T-cell (primary cell): Measurements from ENCODE around the gene SNRPD2. TPM values are rescaled to one million over a fixed set of nuclear protein-coding genes. Genes with fewer than 3 reads are reported as not detected.

Source experiments
- ATAC-seq, 4 experiments: fragments of 200-7000 bp in 3 of 4; fragments of 150-1000 bp in 1 of 4; cut with Tn5 transposase; replicated peaks in 1 of 4; 1 replicate in 3 of 4; 2 replicates in 1 of 4; pipeline ENCODE4 v1.10.0; 2021; ENCODE audit warnings: moderate library complexity in 3 of 4, mild to moderate bottlenecking in 2 of 4, moderate number of reproducible peaks in 1 of 4
- CTCF ChIA-PET, 2 donors: fragments of 300-600 bp; sonication (Branson Sonifier 250); formaldehyde crosslinking; loops; one replicate each; lab custom pipeline; 2022; ENCODE audit warnings: antibody characterized with exemption in 2 of 2; lab: Charles Lee
- POLR2A ChIA-PET, 2 donors: fragments of 300-600 bp; sonication (Branson Sonifier 250); formaldehyde crosslinking; loops; one replicate each; lab custom pipeline; 2022; ENCODE audit warnings: antibody characterized with exemption in 2 of 2; lab: Charles Lee
- DNase-seq, 35 experiments: peaks; one replicate each; pipeline versions ENCODE4 v3.0.0 to v3.0.0-alpha.2; 2013 to 2023
- H3K27ac ChIP-seq: one replicate; pipeline ENCODE4 v1.5.1; 2013; ENCODE audit warnings: low read length
- H3K27me3 ChIP-seq, 2 experiments: replicated peaks in 1 of 2; 1 replicate in 1 of 2; 2 replicates in 1 of 2; pipeline versions ENCODE4 v1.6.1 to v1.7.0; 2013; ENCODE audit warnings: low read length in 1 of 2, mixed read lengths in 1 of 2; ENCODE audit not compliant: control insufficient read depth in 2 of 2, insufficient read depth in 2 of 2; ENCODE audit errors: extremely low read depth in 1 of 2
- H3K36me3 ChIP-seq, 2 donors: 1 replicate in 1 of 2; 2 replicates in 1 of 2; pipeline versions ENCODE4 v1.6.1 to v1.7.0; 2013; ENCODE audit warnings: low read length in 1 of 2; ENCODE audit not compliant: control insufficient read depth in 2 of 2, insufficient read depth in 1 of 2; ENCODE audit errors: extremely low read depth in 1 of 2
- H3K4me1 ChIP-seq, 2 experiments: 1 replicate in 1 of 2; 2 replicates in 1 of 2; pipeline versions ENCODE4 v1.6.1 to v1.7.0; 2013; ENCODE audit warnings: low read length in 2 of 2, mixed read lengths in 1 of 2; ENCODE audit not compliant: insufficient read depth in 2 of 2, control insufficient read depth in 1 of 2; ENCODE audit errors: extremely low read depth in 1 of 2
- H3K4me3 ChIP-seq, 2 donors: 1 replicate in 1 of 2; 2 replicates in 1 of 2; pipeline versions ENCODE4 v1.5.1 to v1.7.0; 2013; ENCODE audit warnings: mild to moderate bottlenecking in 2 of 2, low read length in 1 of 2, moderate library complexity in 1 of 2; ENCODE audit not compliant: control insufficient read depth in 1 of 2; ENCODE audit errors: extremely low read depth in 1 of 2
- H3K9me3 ChIP-seq: 2 replicates; pipeline ENCODE4 v1.7.0; 2013
- H3K27ac Mint-ChIP-seq, 2 donors: one replicate each; pipeline ENCODE4 v1.8.0; 2020 to 2021; ENCODE audit warnings: mild to moderate bottlenecking in 2 of 2, mixed read lengths in 2 of 2
- H3K27me3 Mint-ChIP-seq, 2 donors: one replicate each; pipeline ENCODE4 v1.8.0; 2021 to 2022; ENCODE audit warnings: mixed read lengths in 2 of 2
- H3K36me3 Mint-ChIP-seq: one replicate; pipeline ENCODE4 v1.8.0; 2021; ENCODE audit warnings: mixed read lengths
- H3K4me1 Mint-ChIP-seq, 3 donors: one replicate each; pipeline ENCODE4 v1.8.0; 2020 to 2022; ENCODE audit warnings: mixed read lengths in 3 of 3, mild to moderate bottlenecking in 1 of 3
- H3K4me3 Mint-ChIP-seq, 3 donors: one replicate each; pipeline ENCODE4 v1.8.0; 2020 to 2022; ENCODE audit warnings: mild to moderate bottlenecking in 3 of 3, mixed read lengths in 3 of 3, moderate library complexity in 3 of 3
- H3K9me3 Mint-ChIP-seq, 3 donors: one replicate each; pipeline ENCODE4 v1.8.0; 2020 to 2022; ENCODE audit warnings: mixed read lengths in 3 of 3
- WGBS: methylation state at CpG from one replicate; pipeline ENCODE4 v1.1.5; 2013; ENCODE audit warnings: missing lambda C conversion rate; ENCODE audit not compliant: insufficient coverage; 5-methylcytosine and 5-hydroxymethylcytosine counted together
- total RNA-seq, 35 experiments: library from RNA in 6 of 35; stranded (reverse) in 6 of 35; fragments of 120-200 nt in 1 of 35; gene quantifications; one replicate each; pipeline versions ENCODE4 v1.2.1 to v1.2.4 and lab custom pipeline; 2013 to 2026

Gene SNRPD2
- 100 to 1,000 TPM; 375 to 450 (median 395) TPM for total RNA-seq
- 433 TPM for total RNA-seq (2013)
- total RNA-seq (lab: John Stamatoyannopoulos, UW), result 89.5 to 234 (median 114) reads per million in 29 experiments

DNA sequence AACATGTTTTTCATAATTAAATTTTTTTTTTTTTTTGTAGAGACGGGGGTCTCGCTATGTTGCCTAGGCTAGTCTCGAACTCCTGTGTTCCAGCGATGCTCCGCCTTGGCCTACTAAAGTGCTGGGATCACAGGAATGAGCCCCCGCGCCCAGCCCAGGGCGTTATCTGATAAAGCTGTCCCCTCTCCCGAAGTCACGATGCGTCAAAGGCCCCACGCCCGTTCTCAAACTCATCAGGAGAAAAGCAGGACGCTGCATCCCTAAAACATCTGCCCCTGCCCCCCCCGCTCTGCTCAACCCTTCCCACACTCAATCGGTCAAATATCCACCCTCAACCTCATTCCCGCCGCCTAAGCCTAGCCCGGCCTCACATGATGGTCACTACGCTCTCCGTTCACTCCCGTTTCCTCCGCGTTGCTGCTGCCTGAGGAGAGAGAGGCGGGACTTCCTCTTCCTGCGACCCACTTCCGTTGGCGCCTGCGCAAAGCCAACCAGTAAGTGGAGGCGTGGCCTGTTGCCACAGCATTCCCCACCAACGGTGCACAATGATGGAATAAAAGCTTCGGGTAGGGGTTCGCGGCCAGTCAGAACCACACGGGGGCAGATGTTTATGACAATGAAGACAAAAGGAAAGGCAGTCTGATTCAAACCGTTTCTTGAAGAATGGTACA, at the start of gene SNRPD2:
TSS of gene SNRPD2 (minus strand) at position 438 of the 671 bp plus-strand sequence. CDS start at position 373, 65 bp downstream.
- H3K9me3 ChIP-seq, result no peaks in the 10 kb centered on the region
- 0% methylated on average over 27 of the region's 36 CpGs for WGBS
- Mint-ChIP-seq H3K27ac (peak within 1 kb of the TSS; percentile 93 to 98), H3K4me3 (peak within 1 kb of the TSS; percentile 94 to 97 (median 96)), H3K9me3 (no peaks in the 10 kb centered on the region), H3K36me3 (peaks cover 22% of the 10 kb centered on the region), H3K27me3 (no peaks in the 10 kb centered on the region), H3K4me1 (peaks cover 11 to 27% (median 24%) of the 10 kb centered on the region in 3 donors)
- H3K4me3 ChIP-seq, result peak within 1 kb of the TSS; percentile 83 to 97
- peaks cover 10 to 34% of the 10 kb centered on the region in 2 donors for H3K36me3 ChIP-seq
- peak in 32 of 35 experiments; percentile 82 to 94 (median 87) for DNase-seq
- H3K27me3 ChIP-seq, result no peaks in the 10 kb centered on the region
- H3K27ac ChIP-seq, result peak within 1 kb of the TSS; percentile 92
- CTCF ChIA-PET, result interaction anchor here (0.6 to 2.7 kb wide), 15 partner anchors 11 to 1154 kb away, joined by 3 to 30 read pairs (median 4); partner anchors contain the start of gene SIX5 (in 1 of the 2)
- peaks cover 8 to 33% of the 10 kb centered on the region in 2 experiments for H3K4me1 ChIP-seq
- ATAC-seq, result peak; percentile 58 to 64 (median 59)
- POLR2A ChIA-PET, result interaction anchor here in 1 of 2 donors (1.2 kb wide), 1 partner anchor 39 kb away, joined by 4 read pairs; the partner anchor contains the start of gene FBXO46

GRCh38 chr19:45739498-45740439, 48.0 kb upstream of the SNRPD2 start:
- no peak for ATAC-seq
- no peak overlapping the region for H3K4me3 Mint-ChIP-seq

GRCh38 chr19:45733160-45733810, 41.5 kb upstream of the SNRPD2 start, which contains the start of gene MEIOSIN:
MEIOSIN (plus strand) TSS chr19:45733439; CDS start chr19:45735377, 1,938 bp downstream.
- ATAC-seq, result no peak
- no peaks in the 10 kb centered on the region for H3K27me3 Mint-ChIP-seq
- 96% methylated on average over 54 of the region's 59 CpGs for WGBS
- CTCF ChIA-PET, result interaction anchor here in 1 of 2 donors (0.6 kb wide), 1 partner anchor 75 kb away, joined by 8 read pairs; no protein-coding TSS in a partner anchor
- no peak within 1 kb of the TSS for H3K27ac Mint-ChIP-seq
- Histone ChIP-seq H3K9me3 (no peaks in the 10 kb centered on the region), H3K36me3 (no peaks in the 10 kb centered on the region), H3K4me3 (no peak within 1 kb of the TSS), H3K27me3 (peaks cover 0 to 5% of the 10 kb centered on the region in 2 experiments), H3K4me1 (peaks cover 5 to 30% of the 10 kb centered on the region in 2 experiments), H3K27ac (no peak within 1 kb of the TSS)
- H3K4me1 Mint-ChIP-seq, result peaks cover 20 to 24% (median 20%) of the 10 kb centered on the region in 3 donors
- H3K9me3 Mint-ChIP-seq, result no peaks in the 10 kb centered on the region
- POLR2A ChIA-PET, result interaction anchor here in 1 of 2 donors (0.6 kb wide), 1 partner anchor 120 kb away, joined by 7 read pairs; no protein-coding TSS in a partner anchor
- no peak within 1 kb of the TSS for H3K4me3 Mint-ChIP-seq
- DNase-seq, result no peak
- no peaks in the 10 kb centered on the region for H3K36me3 Mint-ChIP-seq

More at GRCh38 chr19:45739498-45740439, 48.0 kb upstream of the SNRPD2 start:
- Mint-ChIP-seq H3K9me3 (no peaks in the 10 kb centered on the region), H3K27ac (no peak overlapping the region), H3K27me3 (peaks cover 2 to 3% of the 10 kb centered on the region in 2 donors), H3K4me1 (no peaks in the 10 kb centered on the region), H3K36me3 (no peaks in the 10 kb centered on the region)
- CTCF ChIA-PET, result no interaction called here
- no peak for DNase-seq
- Histone ChIP-seq H3K9me3 (no peaks in the 10 kb centered on the region), H3K27ac (no peak overlapping the region), H3K36me3 (no peaks in the 10 kb centered on the region), H3K4me3 (no peak overlapping the region), H3K4me1 (no peaks in the 10 kb centered on the region), H3K27me3 (peaks cover 0 to 13% of the 10 kb centered on the region in 2 experiments)
- POLR2A ChIA-PET, result no interaction called here
- 86% methylated on average over 4 of the region's 10 CpGs for WGBS

GRCh38 chr19:45730368-45731288, 38.9 kb upstream of the SNRPD2 start, which contains the start of gene FBXO46:
FBXO46 (minus strand) TSS chr19:45730896; CDS start chr19:45713495, 17,401 bp downstream.
- ChIA-PET POLR2A (interaction anchor here (0.6 to 1.0 kb wide), 3 partner anchors 18 to 43 kb away, joined by 4 to 7 read pairs (median 6); partner anchors contain the start of gene QPCTL (in 1 of the 2)), CTCF (interaction anchor here (0.6 to 1.9 kb wide), 12 partner anchors 10 to 148 kb away, joined by 3 to 7 read pairs (median 4); partner anchors contain the start of genes DMWD (in 1 of the 2) and QPCTL (in 1 of the 2))
- Mint-ChIP-seq H3K27me3 (no peaks in the 10 kb centered on the region), H3K27ac (peak within 1 kb of the TSS; percentile 89 to 91), H3K36me3 (no peaks in the 10 kb centered on the region), H3K4me3 (peak within 1 kb of the TSS; percentile 82 to 95 (median 92)), H3K9me3 (no peaks in the 10 kb centered on the region), H3K4me1 (peaks cover 36 to 39% (median 38%) of the 10 kb centered on the region in 3 donors)
- no peaks in the 10 kb centered on the region for H3K9me3 ChIP-seq
- H3K4me1 ChIP-seq, result peaks cover 9 to 37% of the 10 kb centered on the region in 2 experiments
- 0% methylated on average over 26 of the region's 48 CpGs for WGBS
- H3K27ac ChIP-seq, result peak within 1 kb of the TSS; percentile 64
- H3K36me3 ChIP-seq, result peaks cover 0 to 4% of the 10 kb centered on the region in 2 donors
- DNase-seq (peak; percentile 85 to 96 (median 91)), ATAC-seq (peak; percentile 99)
- H3K27me3 ChIP-seq, result no peaks in the 10 kb centered on the region
- H3K4me3 ChIP-seq, result peak within 1 kb of the TSS; percentile 63 to 82

- Mint-ChIP-seq H3K27me3 (no peaks in the 10 kb centered on the region), H3K9me3 (no peaks in the 10 kb centered on the region), H3K4me1 (peaks cover 36 to 39% (median 38%) of the 10 kb centered on the region in 3 donors), H3K4me3 (peak overlapping the region; percentile 82 to 95 (median 92)), H3K27ac (peak overlapping the region; percentile 60 to 91), H3K36me3 (no peaks in the 10 kb centered on the region)
- ChIA-PET CTCF (interaction anchor here (0.6 to 1.5 kb wide), 4 partner anchors 13 to 26 kb away, joined by 3 to 7 read pairs (median 4); no protein-coding TSS in a partner anchor), POLR2A (no interaction called here)
- Histone ChIP-seq H3K9me3 (no peaks in the 10 kb centered on the region), H3K27ac (peak overlapping the region; percentile 64), H3K27me3 (no peaks in the 10 kb centered on the region), H3K36me3 (peaks cover 0 to 4% of the 10 kb centered on the region in 2 donors), H3K4me3 (peak overlapping the region; percentile 63 to 82), H3K4me1 (peaks cover 9 to 37% of the 10 kb centered on the region in 2 experiments)
- no peak for ATAC-seq
- 19% methylated on average over 7 of the region's 10 CpGs for WGBS
- no peak for DNase-seq
Measured at GRCh38 chr19:45729800-45730290, 38.1 kb upstream of the SNRPD2 start.
